HG03103 (cell line): ENCODE data around the gene AKT2.

Experiments used
- ATAC-seq: cut with Tn5 transposase; IDR thresholded peaks from one replicate; pipeline ENCODE4 v1.9.1; 2021; ENCODE audit warnings: low read depth; ENCODE audit not compliant: unreplicated experiment

The AKT2 gene

DNA sequence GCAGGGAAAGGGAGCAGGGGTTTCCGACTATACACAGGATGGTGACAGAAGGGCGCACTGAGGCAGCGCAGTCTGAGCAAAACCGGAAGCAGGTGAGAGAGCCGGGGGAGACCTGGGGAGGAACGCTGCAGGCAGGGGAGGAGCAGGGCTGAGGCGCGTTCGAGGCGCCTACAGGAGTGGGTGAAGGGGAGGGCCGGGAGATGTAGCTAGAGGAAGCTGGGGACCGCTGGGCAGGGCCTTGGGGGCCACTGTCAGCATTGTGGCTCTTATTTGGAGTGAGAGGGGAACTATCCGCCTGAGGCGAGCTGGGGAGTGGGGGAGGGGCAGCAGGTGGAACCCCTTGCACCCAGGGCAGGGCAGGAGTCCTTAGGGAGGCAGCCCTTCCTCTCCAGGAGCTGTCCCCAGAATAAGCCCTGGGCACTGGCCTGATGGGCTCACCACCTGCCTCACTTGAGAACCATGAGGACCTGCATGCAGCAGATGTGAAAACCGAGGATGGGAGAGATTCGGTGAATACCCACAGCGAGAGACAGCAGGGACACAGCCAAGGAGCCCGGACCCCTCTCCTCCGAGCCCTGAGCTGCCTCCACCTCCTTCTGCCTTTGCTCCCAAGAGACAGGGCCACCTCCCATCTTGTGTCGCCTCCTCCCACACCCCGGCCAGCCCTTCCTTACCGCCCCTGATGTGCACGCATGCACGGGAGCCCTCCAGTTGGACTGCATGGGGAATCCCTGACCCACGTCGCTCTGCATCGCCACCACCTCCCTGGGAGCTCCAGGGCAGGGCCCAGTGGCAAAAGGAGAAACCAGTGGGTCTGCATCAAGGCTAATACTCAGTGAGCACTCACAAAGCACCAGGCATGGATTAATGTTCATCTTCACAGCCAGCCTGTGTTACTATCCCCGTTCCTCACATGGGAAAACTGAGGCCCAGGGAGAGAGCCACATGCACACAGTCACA lies 10.3 kb downstream of the AKT2 start:
- ATAC-seq = no peak

GRCh38 chr19:40273469-40274360 lies 11.4 kb downstream of the AKT2 start:
- ATAC-seq = no peak

DNA sequence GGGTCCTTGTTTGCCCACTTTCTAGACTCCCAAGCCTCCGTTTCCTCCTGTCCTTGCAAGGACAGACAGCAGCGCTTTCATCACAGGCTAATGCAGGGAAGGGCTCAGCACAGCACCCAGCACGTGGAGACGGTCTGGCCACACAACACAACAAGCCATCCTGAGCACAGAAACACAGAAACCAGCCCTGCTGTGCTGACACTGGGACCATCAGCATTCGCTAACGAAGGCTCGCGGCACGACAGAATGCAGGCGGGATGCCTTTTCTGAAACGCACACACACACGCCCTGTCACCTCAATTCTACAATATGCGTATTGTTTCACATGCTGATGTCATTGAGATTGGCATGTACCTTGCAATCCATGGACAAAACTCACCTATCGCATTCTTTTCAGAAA lies 12.9 kb downstream of the AKT2 start:
- ATAC-seq = no peak

DNA sequence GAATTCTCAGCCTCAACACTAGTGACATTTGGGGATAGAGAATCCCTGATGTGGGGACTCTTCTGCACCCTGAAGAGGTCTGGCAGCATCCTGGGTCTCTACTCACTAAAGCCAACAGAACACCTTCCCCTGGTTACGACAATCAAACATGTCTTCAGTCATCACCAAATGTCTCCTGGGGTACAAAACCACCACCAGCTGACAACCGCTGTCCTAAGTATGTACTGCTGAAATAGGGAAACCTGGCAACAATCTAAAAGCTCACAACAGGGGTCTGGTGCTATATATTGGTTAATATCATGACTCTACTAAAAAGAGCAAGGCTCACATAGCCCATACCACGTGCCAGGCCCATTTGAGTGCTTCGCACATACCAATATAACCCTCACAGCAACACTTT lies 13.4 kb downstream of the AKT2 start:
- no peak for ATAC-seq

GRCh38 chr19:40270362-40271089 lies 14.6 kb downstream of the AKT2 start:
- ATAC-seq = no peak

DNA sequence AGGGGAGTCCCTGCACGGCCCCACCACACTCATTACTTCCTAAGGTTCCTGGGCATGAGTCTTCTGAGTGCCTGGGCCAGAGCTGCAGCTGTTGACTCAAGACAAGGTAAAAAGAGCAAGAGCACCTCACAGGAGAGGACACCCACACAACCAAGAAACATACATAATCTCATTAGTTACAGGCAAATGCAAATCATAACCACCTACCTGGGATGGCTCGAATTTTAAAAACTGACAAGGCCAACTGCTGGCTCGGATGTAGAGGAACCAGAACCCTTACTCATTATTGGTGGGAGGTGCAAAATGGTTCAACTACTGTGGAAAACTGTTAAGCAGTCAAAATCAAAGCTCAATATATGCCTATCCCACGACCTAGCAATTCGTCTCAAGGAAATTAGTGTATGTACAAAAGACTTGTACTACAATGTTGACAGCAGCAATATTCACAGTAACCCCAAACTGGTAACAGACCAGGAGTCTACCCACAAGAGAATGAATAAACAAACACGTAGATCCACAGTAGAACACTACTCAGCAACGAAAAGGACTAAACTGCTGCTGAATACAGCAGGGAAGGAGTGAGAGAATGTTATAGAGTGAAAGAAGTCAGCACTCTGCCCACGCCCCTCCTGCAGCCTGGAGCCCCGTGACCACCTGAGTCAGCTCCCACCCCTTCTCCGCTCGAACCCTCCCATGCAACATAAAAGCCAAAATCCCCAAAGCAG lies 15.8 kb downstream of the AKT2 start:
- no peak for ATAC-seq

DNA sequence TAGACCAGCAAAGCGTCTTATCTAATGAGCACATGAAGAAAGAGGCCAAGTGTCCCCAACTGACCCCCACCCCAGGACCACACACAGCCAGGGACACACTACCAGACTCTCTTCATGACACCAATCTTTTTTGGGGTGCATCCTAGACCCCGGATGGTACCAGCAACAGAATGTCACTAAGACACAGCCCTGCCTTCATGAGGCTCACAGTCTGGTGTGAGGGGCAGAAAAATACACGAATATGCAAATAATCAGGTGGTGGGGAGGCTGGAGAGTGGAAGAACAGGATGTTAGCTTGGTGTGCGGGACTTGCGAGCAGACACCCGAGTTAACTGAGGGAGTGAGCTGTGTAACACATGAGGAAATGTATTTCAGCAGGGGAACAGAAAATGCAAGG lies 17.5 kb downstream of the AKT2 start:
- no peak for ATAC-seq

DNA sequence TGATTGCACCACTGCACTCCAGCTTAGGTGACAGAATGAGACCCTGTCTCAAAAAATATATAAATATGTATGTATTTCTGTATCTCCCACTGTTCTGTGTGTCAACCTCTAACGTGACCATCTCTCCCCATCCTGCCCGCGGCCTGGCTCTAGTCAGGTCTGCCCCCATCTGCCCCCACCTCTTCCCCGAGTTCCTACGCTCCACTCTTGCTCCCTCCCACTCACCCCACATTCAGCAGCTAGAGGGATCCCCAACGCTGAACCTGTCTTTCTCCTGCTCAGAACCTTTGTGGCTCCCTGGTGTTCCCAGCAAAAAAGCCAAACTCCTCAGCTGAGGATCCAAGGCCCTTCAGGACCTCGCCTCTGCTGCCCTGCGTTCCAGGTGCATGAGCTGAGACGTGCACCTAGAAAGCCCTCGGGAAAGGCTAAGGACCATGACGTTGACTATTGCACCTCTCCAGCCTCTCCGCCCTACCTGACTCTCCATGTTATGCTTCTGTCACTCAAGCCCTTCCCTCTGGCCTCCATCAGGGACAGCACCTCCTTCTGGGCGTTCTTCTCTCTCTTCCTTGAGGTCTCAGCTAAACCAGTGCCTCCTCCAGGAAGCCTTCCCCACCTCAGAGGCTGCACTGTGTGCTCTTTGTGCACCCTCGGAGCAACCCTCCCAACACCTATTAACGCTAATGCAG lies 18.1 kb downstream of the AKT2 start:
- ATAC-seq = no peak

GRCh38 chr19:40266119-40266518 lies 19.0 kb downstream of the AKT2 start:
- ATAC-seq = no peak

DNA sequence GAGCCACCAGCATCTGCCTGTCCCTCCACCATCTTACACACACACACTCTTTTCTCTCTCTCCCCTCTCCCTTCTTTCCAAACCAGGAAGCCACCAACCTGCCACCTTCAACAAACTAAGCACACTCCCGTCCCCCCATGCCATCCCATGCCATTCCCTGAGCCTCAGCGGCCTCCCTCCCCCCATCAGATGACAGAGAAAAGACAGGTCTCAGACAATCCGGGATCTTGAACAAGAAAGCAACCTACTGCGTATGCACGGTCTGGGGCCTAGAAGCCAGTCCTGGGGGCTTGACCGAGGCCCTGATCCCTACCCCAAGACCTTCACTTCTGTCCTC lies 19.4 kb downstream of the AKT2 start:
- ATAC-seq = no peak

DNA sequence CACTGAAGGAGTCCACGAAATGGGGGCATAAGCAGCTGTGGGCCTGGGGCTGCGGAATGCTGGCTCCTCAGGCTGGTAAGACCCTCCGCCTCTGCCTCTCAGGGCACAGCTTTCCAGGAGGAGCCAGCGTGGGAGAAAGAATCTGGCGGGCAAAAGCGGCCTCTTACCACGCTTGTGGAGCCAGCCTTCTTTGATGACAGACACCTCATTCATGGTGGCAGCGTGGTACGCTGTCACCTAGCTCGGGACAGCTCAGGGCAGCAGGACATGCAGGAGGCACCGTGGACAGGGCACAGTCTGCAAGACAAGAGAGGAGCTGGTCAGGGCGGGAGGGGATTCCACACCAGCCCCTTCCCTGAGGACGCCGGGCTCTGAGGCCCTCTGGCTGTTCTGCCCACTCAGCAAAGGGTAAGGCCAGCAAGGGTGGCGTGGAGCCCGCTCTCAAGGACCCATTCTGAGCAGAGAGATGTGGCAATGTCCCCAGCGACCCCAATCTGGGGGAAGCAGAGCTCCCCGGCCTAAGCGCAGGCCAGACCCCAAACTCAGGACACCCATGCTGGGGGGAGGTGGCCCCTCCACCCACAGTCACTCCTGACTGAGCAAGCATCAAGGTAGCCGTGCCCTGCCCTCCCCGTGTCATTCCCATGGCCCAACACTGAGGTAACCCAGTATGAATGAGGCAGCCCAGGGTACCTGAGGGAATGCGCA lies 19.9 kb downstream of the AKT2 start:
- ATAC-seq = no peak

GRCh38 chr19:40264314-40265054 lies 20.7 kb downstream of the AKT2 start:
- ATAC-seq = no peak

DNA sequence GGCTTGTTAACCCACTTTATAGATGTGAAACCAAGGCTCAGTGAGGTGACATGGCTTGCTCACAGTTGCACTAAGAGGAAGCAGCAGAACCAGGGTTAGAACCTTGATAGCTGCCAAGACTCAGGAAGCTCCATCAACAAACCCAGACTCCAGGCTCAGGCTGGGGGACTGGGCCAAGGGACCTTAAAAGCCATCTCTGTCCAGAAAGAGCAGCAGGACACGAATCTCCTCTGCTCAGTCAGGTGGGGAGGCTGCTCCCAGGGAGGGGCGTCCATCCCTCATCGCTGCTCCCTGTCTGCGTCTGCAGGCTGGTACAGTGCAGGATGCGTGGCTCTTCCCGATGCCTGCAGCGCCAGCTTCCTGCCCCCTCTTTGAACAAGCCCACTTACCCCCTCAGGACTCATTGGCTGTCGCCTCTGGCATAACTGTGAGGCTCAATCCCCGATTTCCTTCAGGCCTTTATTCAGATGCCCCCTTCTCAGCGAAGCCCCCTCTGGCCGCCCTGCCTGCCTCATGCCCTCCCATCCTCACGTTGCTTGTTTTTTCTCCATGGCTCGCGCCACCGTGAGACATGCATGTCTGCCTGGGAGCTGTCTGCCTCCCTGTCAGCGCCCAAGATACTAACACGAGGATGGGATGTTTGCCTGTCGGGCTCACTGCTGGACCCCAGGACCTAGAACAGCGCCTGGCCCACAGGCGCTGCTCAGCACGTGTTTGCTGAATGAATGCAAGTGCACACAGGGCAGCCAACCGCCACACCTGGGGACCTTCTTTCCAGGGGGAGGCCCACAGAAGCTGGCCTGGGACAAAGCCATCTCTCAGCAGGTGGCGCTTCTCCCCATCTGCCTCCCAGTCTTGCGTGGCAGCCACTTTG lies 21.5 kb downstream of the AKT2 start:
- ATAC-seq = no peak

GRCh38 chr19:40262422-40262821 lies 22.7 kb downstream of the AKT2 start:
- no peak for ATAC-seq

GRCh38 chr19:40261631-40262030 lies 23.5 kb downstream of the AKT2 start:
- no peak for ATAC-seq

DNA sequence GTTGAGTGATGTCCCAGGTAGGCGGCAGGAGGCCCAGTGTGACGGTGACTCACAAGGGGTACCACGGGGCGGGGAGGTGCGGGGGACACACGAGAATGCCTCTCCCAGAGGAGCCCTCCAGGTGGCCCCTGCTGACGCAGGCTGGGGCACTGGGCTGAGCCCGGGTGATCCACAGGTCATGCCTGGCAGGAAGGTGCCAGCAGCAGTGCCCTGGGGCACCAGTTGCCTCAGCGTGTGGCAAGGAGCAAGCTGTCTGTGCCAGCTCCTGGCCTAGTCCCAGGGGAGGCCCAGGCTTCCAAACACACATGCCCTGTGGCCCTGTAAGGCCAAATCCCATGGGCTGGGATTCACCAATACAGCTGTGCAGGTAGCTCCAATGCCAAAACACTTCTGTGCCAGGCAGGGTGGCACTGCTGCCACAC lies 28.0 kb downstream of the AKT2 start:
- no peak for ATAC-seq

- ATAC-seq = no peak
Measured at GRCh38 chr19:40256512-40256911, 28.6 kb downstream of the AKT2 start.
